ENCODE data around the gene LLGL1.

The LLGL1 gene

DNA sequence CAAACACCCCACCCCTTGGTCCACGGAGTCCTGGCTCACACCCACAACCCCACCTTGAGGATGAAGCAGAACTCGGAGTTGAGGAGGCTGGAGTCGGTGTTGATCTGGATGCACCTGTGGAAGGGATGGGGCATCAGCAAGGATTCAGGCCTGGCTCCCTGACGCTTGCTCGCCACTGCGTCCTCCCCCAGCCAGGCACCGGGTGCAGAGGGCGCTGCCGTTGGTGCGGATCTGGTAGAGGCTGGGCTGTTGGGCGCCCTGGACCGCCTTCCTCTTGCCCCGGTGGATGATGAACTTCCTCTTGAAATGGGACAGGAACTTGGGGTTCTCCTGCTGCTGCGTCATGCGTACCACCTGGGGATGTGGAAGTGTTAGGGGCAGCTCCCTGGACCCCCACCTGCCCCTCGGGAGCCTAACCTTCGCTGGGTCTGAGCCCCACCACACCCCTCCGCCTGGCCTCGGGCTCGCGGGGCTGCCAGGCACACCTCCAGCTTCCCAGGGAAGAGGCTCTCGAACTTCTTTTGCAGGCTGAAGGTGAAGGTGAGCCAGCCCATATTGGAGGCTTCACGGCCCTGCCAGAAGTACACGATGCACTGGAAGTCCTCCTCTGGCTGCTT is 20.8 kb downstream of the LLGL1 start:
- Histone ChIP-seq H3K4me2 (ENCODE audit: low read depth, low read length, poor library complexity, severe bottlenecking) (no peak overlapping the region), H3K27ac (ENCODE audit: low read depth, low read length) (no peak overlapping the region), H3K36me3 (ENCODE audit: low read length) (no peaks in the 10 kb centered on the region), H3K9ac (ENCODE audit: low read length) (no peak overlapping the region), H3F3A (ENCODE audit: insufficient read depth) (no peaks in the 10 kb centered on the region), H3K9me3 (ENCODE audit: insufficient read depth, low read length) (no peaks in the 10 kb centered on the region), H2AFZ (ENCODE audit: low read depth, low read length, severe bottlenecking) (no peak overlapping the region), H3K27me3 (ENCODE audit: low read length) (no peaks in the 10 kb centered on the region), H3K9me2 (replicated peaks; ENCODE audit: insufficient read depth, low read length) (no peaks in the 10 kb centered on the region), H3K79me2 (ENCODE audit: insufficient read depth, low read length) (no peaks in the 10 kb centered on the region), H4K20me1 (ENCODE audit: low read depth, low read length) (no peaks in the 10 kb centered on the region), H3K4me3 (ENCODE audit: insufficient read depth, low read length, poor library complexity, severe bottlenecking) (no peak overlapping the region)
- TF ChIP-seq, protein P1, sequence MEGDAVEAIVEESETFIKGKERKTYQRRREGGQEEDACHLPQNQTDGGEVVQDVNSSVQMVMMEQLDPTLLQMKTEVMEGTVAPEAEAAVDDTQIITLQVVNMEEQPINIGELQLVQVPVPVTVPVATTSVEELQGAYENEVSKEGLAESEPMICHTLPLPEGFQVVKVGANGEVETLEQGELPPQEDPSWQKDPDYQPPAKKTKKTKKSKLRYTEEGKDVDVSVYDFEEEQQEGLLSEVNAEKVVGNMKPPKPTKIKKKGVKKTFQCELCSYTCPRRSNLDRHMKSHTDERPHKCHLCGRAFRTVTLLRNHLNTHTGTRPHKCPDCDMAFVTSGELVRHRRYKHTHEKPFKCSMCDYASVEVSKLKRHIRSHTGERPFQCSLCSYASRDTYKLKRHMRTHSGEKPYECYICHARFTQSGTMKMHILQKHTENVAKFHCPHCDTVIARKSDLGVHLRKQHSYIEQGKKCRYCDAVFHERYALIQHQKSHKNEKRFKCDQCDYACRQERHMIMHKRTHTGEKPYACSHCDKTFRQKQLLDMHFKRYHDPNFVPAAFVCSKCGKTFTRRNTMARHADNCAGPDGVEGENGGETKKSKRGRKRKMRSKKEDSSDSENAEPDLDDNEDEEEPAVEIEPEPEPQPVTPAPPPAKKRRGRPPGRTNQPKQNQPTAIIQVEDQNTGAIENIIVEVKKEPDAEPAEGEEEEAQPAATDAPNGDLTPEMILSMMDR (IDR thresholded peaks at IDR 0.05; ENCODE audit: insufficient read depth, low read length, poor library complexity, severe bottlenecking): no peak

DNA sequence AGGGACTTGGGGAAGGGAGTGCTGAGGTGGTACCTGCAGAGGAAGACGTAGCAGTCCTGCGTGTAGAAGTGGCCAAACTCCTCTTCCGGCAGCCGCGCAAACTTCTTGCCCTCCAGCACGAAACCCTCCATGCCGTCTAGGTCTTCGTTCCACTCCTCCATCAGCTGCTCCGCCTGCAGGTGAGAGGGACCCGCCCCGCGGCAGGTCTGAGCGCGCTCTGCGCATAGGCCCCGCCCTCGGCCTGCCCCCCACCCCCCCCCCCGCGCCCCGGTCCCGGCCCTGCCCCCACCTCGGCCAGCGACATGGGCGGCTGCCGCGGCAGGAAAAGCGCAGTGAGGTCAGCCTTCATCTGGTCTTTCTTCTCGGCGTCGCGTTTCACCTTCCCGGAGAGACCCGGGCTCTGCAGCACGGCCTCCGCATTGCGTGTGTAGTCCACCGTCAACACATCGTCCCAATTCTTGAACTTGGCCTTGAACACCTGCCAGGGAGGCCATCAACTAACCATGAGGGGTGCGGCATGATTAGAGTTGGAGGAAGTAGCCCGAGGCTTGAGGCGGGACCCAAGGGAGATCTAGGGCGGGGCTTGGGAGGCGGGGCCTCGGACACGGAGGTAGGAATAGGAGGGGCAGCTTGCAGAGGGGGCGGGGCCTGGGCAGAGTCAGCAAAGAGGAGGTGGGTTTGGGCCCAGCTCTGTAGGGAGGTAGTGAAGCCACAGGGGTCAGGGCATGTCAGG is 21.6 kb downstream of the LLGL1 start:
- Histone ChIP-seq H3K9me3 (ENCODE audit: insufficient read depth, low read length) (no peaks in the 10 kb centered on the region), H3K79me2 (ENCODE audit: insufficient read depth, low read length) (no peaks in the 10 kb centered on the region), H3K9me2 (replicated peaks; ENCODE audit: insufficient read depth, low read length) (no peaks in the 10 kb centered on the region), H3K36me3 (ENCODE audit: low read length) (no peaks in the 10 kb centered on the region), H3K27ac (ENCODE audit: low read depth, low read length) (no peak overlapping the region), H3K9ac (ENCODE audit: low read length) (no peak overlapping the region), H3K4me3 (ENCODE audit: insufficient read depth, low read length, poor library complexity, severe bottlenecking) (no peak overlapping the region), H3K27me3 (ENCODE audit: low read length) (no peaks in the 10 kb centered on the region), H4K20me1 (ENCODE audit: low read depth, low read length) (no peaks in the 10 kb centered on the region), H2AFZ (ENCODE audit: low read depth, low read length, severe bottlenecking) (no peak overlapping the region), H3K4me2 (ENCODE audit: low read depth, low read length, poor library complexity, severe bottlenecking) (no peak overlapping the region), H3F3A (ENCODE audit: insufficient read depth) (no peaks in the 10 kb centered on the region)
- TF ChIP-seq, protein P1 (IDR thresholded peaks at IDR 0.05; ENCODE audit: insufficient read depth, low read length, poor library complexity, severe bottlenecking): no peak
- TF ChIP-seq EZH2phosphoT487 (conservative IDR thresholded peaks at IDR 0.05; ENCODE audit: low read length): no peak

DNA sequence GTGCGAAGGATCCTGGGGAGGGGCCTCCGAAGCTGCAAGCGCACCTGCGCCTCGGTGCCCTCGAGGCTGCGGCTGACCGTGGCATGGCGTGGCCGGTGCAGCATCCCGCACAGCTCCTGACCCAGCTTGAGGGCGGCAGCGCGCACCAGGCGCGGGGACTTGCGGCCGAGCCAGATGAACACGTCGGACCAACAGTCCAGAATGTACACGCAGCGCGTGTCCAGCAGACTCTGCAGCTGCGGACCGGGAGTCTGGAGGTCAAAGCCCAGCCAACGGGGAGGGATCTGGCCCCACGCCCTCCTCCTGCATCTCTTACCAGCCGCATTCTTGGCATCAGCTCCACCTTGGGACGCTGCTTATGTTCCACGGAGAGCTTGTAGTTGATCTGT is 22.2 kb downstream of the LLGL1 start:
- no peak overlapping the region for H3K4me3 ChIP-seq (ENCODE audit: insufficient read depth, low read length, poor library complexity, severe bottlenecking)
- no peak overlapping the region for H3K4me2 ChIP-seq (ENCODE audit: low read depth, low read length, poor library complexity, severe bottlenecking)
- H2AFZ ChIP-seq (ENCODE audit: low read depth, low read length, severe bottlenecking): no peak overlapping the region
- TF ChIP-seq EZH2phosphoT487 (conservative IDR thresholded peaks at IDR 0.05; ENCODE audit: low read length): no peak
- TF ChIP-seq, protein P1 (IDR thresholded peaks at IDR 0.05; ENCODE audit: insufficient read depth, low read length, poor library complexity, severe bottlenecking): no peak
- H3K36me3 ChIP-seq (ENCODE audit: low read length): no peaks in the 10 kb centered on the region
- H3K9me3 ChIP-seq (ENCODE audit: insufficient read depth, low read length): no peaks in the 10 kb centered on the region
- no peak overlapping the region for H3K27ac ChIP-seq (ENCODE audit: low read depth, low read length)
- H3K79me2 ChIP-seq (ENCODE audit: insufficient read depth, low read length): no peaks in the 10 kb centered on the region
- no peak overlapping the region for H3K9ac ChIP-seq (ENCODE audit: low read length)
- H3F3A ChIP-seq (ENCODE audit: insufficient read depth): no peaks in the 10 kb centered on the region
- no peaks in the 10 kb centered on the region for H4K20me1 ChIP-seq (ENCODE audit: low read depth, low read length)
- H3K9me2 ChIP-seq (replicated peaks; ENCODE audit: insufficient read depth, low read length): no peaks in the 10 kb centered on the region
- H3K27me3 ChIP-seq (ENCODE audit: low read length): no peaks in the 10 kb centered on the region

Measured in SU-DHL-6 (cell line).